ENCODE data around the gene GSTA5.
"Not testable (repeated sequence)": the region's sequence is repeated elsewhere in the genome, so short reads cannot be mapped to it uniquely, and the experiment has no call there.

GSTA5 gene

DNA sequence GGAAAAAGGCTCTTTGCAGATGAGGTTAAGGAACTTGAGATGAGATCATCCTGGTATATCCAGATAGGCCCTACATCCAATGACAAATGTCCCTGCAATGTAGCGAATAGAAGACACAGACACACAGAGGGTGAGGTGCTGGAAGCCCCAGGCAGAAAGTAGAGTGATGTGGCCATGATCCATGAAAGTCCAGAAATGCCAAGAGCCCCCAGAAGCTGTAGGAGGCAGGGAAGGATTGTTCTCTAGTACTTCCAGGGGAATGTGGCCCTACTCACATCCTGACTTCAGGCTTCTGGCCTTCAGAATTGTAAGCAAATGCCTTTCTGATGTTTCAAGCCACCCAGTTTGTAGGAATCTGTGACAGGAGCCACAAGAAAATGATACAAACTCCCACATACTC lies 51.0 kb downstream of the GSTA5 start:
- DNase-seq (ENCODE audit: low read depth, low spot score), result not testable (repeated sequence)

DNA sequence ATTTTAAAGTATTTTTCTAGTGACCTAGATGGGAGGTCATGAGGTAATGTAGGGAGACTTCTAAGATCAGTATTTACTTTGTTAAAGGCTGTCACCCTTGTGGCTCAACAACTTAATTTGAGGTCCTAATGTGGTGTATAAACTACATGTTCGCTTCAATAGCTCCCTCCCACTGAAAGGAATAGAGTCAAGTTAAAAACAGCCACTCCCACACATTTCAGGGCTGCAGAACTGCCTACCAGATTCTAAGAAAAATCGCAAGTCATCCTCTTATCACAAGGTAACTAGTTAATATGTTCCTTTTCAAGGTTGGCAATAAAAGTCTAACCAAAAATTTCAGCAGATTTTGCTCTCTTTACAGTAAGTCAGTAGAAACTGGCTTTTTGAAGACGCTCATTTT lies 52.1 kb downstream of the GSTA5 start:
- no peak for DNase-seq (ENCODE audit: low read depth, low spot score)

DNA sequence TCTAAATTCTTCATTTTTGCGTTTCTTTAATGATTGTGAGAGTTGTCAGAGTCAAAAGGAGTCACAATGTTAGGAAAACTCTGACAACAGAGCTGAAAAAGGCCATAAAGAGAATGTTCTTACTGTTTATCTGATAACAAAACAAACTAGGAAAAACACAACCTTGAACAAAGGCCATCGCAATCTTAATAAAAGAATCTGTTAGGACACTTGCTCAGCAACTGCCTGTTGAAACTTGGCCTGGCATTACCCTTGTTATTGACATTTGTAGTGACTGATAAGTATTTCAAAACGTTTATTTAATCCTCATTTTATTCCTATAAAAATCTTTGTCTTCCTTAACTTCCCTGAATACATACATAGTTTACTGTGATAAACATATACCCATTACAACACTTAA lies 52.7 kb downstream of the GSTA5 start:
- DNase-seq (ENCODE audit: low read depth, low spot score), result no peak

DNA sequence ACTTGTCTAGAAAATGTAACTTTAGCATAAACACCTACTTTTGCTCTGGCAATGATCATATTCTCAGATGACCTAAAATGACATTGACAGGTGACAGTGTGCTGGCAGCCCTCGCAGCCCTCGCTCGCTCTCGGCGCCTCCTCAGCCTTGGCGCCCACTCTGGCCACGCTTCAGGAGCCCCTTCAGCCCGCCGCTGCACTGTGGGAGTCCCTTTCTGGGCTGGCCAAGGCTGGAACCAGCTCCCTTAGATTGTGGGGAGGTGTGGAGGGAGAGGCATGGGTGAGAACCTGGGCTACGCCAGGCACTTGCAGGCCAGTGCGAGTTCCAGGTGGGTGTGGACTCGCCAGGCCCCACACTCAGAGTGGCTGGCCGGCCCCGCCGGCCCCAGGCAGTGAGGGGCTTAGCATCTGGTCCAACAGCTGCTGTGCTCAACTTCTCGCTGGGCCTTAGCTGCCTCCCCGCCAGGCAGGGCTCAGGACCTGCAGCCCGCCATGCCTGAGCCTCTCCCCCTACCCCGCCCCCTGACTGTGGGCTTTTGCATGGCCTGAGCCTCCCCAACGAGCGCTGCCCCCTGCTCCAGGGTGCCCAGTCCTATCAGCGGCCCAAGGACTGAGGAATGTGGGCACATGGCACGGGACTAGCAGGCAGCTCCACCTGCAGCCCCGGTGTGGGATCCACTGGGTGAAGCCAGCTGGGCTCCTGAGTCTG lies 54.2 kb downstream of the GSTA5 start:
- DNase-seq (ENCODE audit: low read depth, low spot score), result no peak

DNA sequence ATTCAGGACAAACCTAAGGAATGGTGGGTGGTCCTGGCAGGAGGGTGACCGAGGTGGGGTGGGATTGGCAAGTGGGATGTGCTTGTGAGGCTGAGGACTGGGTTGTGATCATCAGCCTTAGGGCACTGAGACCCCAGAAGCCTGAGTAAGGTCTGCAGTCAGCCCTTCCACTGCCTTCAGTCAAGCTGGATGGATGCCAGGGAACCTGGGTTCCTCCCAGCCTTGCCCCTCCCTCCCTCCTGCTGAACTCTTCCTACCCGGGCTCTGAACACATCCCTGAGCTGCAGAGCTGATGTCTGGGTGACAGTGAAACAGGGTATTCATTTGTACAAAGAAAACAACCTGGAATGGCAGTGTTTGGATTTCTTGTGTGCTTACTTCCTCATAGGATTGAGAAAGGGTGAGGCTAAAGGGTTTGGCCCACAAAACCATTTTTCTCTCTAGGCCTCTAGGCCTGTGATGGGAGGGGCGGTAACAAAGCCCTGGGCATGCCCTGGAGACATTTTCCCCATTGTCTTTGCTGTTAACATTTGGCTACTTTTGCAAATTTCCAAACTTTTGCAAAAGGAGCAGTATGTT lies 57.8 kb downstream of the GSTA5 start:
- not testable (repeated sequence) for DNase-seq (ENCODE audit: low read depth, low spot score)

DNA sequence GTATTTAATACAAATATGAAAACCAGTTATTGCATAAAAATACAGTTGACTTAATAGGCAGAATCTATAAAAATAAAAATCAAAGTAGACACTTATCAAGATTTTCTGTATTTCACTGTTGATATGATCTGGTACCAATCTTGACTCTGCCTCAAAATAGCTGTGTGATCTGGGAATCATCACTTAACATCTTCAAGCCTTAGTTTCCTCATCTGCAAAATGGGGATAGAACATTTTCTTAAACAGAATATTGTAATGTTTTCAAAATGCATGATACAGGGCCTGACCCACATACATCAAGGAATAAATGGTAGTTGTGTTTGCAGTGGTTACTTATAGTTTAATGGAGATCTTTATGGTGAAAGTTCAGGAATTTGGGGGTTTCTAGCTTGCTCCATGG lies 58.4 kb downstream of the GSTA5 start:
- DNase-seq (ENCODE audit: low read depth, low spot score), result not testable (repeated sequence)
